Cortex of kidney (tissue), 1 donor: ENCODE data around the gene ATP5MG.
"Not testable (repeated sequence)": the region's sequence is repeated elsewhere in the genome, so short reads cannot be mapped to it uniquely, and the experiment has no call there.

Experiments used
- DNase-seq: peaks from one replicate; lab custom pipeline; 2025; lab: John Stamatoyannopoulos, UW

The ATP5MG gene, protein sequence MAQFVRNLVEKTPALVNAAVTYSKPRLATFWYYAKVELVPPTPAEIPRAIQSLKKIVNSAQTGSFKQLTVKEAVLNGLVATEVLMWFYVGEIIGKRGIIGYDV

DNA sequence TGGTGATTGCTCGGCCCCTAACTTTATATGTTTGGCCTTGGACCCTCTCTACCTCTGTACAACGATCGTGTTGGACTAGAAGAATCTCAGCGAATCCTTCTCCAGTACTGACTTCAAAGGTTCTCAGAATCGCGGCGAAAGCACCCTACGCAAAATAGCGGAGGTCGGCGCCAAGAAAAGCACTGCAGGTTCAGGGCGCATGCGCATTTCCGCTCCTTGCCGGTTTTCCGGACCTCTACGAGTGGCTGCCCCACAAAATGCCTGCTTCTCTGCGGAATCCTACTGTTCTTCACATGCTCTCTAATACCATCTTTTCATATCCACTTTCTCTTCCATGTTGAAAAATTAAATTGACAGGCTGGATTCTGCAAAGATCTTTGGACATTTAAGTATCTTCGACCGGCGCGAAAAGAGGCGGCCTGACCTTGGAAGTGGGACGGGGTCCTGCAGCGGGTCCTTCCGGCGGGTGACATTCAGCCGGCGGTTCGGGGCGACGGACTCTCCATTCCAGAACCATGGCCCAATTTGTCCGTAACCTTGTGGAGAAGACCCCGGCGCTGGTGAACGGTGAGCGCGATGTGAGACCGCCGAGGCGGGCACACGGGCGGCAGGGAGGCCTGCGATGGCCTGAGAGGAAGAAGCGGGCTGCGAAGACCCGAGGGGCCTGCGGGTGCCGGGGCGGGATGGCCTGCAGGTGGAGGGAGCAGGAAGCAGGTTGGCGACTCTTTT, at the start of gene ATP5MG:
TSS of gene ATP5MG (plus strand) at position 456 of the 729 bp plus-strand sequence. CDS start at position 516, 60 bp downstream.
- no peak for DNase-seq

DNA sequence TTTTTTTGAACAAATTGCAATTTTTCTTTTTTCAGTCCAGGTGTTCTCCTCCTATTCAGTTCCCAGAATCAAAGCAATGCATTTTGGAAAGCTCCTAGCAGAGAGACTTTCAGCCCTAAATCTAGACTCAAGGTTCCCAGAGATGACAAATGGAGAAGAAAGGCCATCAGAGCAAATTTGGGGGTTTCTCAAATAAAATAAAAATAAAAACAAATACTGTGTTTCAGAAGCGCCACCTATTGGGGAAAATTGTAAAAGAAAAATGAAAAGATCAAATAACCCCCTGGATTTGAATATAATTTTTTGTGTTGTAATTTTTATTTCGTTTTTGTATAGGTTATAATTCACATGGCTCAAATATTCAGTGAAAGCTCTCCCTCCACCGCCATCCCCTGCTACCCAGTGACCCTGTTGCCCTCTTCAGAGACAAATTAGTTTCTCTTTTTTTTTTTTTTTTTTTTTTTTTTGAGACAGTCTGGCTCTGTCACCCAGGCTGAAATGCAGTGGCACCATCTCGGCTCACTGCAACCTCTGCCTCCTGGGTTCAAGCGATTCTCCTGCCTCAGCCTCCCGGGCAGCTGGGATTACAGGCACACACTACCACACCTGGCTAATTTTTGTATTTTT, 48.2 kb upstream of the ATP5MG start:
- DNase-seq = no peak

DNA sequence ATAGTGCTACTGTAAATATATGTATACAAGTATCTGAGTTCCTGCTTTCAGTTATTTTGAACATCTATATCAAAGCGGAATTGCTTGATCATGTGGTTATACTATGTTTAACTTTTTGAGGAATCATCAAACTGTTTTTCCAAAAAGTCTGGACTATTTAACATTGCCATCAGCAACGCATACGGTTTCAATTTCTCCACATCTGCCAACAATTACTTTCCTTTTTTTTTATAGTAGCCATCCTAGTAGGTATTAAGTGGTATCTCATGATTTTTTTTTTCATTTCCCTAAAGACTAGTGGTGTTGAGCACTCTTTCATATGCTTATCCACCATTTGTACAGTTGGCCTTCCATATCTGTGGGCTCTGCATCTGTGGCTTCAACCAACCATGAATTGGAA, 43.3 kb upstream of the ATP5MG start:
- DNase-seq = no peak

DNA sequence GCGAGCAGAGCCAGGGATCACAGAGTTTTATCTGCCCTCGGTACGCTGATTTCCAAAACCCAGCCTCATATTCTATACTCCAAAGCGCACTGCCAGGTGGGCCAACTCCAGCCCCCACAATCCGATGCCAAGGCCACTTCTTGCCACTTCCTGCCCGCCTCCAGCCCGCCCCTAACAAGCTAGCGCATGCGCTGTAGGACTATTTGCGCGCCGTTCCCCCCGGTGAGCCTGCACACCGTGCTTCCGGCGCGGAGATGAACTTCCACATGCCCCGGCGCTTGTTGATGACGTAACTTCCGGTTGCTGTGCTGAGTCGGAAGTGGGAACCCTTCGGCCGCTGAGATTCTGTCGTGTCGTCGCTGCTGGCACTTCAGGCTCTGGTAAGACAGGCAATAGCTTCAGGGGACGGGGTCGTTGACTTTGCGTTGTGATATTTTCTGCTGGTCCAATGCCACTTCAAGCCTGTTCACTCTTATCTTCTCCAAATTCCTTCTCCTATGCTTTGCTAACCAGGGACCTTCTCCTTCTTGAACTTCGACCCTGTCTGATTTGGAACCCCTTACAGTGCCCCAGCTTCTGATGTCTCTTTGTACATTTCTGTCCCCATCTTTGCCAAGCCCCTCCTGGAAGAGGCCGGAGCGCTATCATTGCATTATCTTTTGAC, 42.0 kb upstream of the ATP5MG start, which contains the start of gene UBE4A:
TSS of gene UBE4A (plus strand) at position 306 of the 664 bp plus-strand sequence. CDS start 5,481 bp downstream, outside the sequence.
- no peak for DNase-seq

DNA sequence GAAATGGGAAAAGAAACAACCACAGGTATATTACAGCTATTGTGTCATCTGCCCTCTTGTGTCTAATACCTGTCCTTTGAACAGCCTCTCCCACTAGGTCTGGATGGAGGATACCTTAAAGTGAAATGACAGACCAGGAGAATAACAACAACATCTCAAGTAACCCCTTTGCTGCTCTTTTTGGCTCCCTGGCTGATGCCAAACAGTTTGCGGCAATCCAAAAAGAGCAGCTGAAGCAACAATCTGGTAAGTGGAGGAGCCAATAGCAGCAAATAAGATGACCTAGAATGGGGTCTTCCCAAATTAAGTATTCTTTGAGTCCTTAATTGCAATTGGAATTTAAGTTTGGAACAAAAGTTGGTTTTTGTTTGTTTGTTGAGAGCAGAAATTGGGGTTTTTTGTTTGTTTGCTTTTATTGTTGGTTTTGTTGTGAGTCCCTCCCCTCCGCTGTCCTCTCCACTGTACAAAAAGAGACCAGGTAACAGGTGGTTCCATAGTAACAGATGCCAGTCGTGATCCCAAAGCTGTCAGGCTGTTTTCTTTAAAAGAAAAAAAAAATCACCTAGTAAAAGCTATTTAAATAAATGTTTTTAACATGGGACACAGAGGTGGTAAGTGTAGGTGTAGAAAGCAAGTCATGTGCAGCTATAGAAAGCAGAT, 36.3 kb upstream of the ATP5MG start:
- DNase-seq = no peak

DNA sequence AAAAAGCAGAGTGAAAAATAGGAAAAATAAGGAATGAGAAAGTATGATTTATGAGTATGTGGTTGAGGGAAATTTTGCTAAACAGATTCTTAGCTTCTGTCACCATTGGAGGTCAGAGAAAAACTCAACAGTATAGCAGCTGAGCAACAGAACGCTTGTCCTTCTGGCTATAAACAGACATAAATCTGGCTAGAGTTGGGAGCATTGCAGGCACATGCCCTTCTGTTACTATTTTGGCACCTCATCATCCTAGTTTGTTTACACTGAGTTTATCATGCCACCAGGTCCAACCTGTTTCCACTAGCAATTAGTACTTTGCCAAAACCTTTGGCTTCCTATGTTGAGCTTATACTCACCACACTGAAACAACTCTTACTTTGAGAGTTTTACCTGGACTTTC, 35.1 kb upstream of the ATP5MG start:
- no peak for DNase-seq

DNA sequence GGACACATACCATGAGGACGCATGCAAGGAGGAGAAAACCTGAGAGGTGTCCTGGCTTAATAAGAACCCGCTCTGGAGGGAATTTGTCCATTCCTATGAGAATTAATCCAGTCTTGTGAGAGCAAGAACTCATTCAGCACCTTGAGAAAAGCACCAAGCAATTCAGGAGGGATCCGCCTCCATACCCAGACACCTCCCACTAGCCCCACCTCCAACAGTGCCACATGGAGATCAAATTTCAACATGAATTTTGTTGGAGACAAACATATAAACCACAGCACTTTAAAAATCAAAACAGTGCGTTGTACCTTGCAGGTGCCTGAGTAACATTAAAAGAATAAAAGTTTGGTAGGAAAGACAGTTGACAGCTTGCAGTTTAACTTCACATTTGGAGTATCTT, 30.6 kb upstream of the ATP5MG start:
- DNase-seq = no peak

DNA sequence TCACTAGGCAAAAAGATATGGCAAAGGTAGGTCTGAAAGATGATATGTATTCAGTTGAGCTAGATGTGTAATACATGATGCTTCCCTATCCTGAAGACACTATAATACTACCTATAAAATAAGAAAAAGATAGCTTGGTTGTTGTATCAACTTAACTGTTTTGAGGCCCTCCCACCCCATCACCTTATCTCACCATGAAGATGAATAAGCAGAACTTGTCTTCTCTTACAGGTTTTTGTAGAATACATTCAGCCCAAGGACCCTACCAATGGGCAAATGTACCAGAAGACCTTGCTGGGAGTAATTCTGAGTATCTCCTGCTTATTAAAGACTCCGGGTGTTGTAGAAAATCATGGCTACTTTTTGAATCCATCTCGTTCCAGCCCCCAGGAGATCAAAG, 28.1 kb upstream of the ATP5MG start:
- no peak for DNase-seq

DNA sequence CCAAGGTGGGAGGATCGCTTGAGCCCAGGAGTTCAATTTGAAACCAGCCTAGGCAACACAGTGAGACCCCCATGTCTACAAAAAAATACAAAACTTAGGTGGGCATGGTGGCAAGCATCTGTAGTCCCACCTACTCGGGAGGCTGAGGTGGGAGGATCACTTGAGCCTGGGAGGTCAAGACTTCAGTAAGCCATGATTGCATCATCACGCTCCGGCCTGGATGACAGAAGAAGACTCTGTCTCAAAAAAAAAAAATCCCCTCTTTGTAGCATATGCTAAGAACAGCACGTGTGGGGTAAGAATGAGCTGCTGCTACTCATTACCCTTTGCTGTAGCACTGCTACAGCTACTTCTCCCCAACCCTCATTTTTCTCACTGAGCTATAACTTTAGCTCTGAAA, 27.5 kb upstream of the ATP5MG start:
- DNase-seq = no peak

DNA sequence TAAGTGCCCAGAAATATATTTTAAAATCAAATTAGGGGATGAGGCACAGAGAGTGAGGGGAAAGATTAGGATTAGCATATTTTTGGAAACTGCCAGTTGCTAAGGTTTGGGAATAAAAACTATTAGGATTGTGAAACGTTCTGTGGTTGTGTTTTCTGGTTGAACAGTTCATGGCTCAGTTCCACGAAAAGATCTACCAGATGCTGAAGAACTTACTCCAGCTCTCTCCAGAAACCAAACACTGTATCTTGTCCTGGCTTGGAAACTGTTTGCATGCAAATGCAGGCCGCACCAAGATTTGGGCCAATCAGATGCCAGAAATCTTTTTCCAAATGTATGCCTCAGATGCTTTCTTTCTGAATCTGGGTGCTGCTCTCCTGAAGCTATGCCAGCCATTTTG, 26.7 kb upstream of the ATP5MG start:
- no peak for DNase-seq

DNA sequence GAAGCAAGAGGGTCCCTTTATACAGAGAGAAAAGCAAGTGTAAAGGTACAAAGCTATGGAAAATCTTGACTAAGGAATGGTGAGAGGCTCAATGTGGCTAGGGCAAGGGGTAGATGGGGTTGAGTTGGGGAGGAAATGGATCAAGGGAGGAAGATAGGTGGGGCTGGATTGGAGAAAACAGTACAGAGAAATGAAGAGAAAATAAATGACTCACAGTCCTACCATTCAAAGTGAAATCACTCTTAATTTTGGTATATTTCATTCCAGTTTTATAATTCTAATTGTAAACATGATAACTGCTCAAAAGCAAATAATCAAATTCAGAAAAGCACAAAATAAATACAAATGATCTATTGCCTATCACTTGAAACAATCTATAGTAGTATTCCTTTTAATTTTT, 25.4 kb upstream of the ATP5MG start:
- DNase-seq = no peak

DNA sequence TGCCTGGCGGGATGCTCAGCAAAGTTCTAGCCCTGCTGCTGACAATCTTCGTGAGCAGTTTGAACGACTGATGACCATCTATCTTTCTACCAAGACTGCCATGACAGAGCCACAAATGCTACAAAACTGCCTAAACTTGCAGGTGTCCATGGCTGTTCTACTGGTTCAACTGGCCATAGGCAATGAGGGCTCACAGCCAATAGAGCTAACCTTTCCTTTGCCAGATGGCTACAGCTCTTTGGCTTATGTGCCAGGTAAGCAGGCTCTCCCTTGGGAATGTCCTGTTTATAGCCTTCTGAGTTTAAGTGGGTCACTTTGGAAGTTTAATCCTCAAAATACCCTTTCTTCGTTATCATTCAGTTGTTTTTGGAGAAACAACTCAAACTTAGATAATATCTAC, 21.9 kb upstream of the ATP5MG start:
- DNase-seq = no peak

DNA sequence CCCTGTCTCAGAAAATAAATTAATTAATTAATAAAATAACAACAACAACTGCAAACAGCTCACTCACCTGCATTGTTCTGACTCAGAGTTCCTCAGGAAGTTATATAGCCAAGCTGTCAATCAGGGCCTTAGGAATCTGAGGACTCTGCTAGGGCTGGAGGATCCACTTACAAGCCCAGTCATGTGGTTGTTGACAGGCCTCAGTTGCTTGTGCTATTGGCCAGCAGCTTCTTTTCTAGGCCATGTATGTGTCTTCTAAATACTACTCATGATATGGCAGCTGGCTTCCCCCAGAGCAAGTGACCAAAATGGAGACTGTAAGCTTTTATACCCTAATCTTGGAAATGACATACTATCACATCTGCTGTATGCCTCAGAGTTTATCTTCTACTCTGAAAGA, 20.8 kb upstream of the ATP5MG start:
- DNase-seq = no peak

DNA sequence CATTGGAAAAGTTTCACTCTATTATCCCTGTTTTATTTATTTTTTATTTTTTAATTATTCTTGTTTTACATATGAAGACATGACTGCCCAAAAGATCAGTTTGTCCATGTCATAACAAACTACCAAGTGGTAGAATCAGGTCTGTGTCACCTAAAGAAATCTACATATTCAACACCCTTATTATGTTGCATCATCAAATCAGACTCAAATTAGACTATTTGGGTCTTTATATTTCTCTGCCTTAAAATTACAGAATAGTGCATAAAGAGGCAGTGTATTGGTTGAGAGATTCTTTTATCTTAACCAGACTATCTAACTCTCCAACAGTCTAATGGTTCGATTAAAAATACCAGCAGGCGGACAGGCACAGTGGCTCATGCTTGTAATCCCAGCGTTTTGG, 18.5 kb upstream of the ATP5MG start:
- DNase-seq = no peak

DNA sequence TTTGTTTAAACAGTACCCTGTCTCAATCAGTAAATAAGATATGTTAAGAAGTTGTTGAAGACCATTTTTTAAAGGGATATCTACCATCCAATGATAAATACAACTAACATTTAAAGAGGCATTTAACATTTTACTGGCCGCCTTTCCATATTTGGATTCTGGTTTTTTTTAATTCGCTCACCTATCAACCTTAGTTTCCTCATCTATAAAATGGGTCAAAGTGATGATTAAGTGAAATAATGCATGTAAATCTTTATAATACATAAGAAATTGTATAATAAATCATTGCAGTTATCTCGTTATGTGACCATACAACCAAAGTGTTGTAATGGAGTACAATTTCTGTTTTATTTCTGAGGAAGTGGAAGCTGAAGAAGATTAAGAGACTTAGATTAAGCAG, 17.7 kb upstream of the ATP5MG start:
- DNase-seq = no peak

DNA sequence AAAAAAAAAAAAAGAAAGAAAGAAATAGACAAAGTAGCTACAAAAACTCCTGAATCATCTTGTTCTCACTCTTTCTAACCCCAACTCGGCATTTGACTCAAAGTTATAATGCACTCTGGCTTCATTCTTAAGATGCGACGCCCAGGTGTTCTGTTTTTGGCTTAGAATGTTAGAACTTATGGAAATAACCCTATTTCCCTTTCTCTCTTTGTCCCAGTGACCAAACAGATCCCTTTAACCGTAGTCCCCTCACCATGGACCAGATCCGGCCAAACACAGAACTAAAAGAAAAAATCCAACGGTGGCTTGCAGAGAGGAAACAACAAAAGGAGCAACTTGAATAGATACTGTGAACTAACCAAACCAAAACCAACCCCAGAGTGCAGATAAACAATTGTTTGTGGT, 5.3 kb upstream of the ATP5MG start:
- no peak for DNase-seq

DNA sequence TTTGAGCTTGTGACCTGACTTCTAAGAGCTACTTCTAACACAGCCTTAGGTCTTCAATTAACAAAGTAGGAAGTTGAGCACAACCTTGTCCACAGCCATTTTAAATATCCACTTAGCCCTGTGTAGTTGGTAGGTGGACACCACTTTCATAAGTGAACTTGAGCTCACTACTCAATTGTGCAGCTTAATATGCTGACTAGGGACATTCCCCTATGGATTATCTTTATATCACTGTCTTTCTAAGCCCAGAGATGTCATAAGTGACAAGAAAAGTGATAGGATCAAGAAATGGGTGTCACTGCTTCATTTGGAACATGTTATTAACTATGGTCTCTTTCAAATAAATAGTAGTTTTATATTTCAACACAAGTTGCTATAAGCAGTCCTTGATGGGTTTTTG, 4.0 kb upstream of the ATP5MG start:
- no peak for DNase-seq

DNA sequence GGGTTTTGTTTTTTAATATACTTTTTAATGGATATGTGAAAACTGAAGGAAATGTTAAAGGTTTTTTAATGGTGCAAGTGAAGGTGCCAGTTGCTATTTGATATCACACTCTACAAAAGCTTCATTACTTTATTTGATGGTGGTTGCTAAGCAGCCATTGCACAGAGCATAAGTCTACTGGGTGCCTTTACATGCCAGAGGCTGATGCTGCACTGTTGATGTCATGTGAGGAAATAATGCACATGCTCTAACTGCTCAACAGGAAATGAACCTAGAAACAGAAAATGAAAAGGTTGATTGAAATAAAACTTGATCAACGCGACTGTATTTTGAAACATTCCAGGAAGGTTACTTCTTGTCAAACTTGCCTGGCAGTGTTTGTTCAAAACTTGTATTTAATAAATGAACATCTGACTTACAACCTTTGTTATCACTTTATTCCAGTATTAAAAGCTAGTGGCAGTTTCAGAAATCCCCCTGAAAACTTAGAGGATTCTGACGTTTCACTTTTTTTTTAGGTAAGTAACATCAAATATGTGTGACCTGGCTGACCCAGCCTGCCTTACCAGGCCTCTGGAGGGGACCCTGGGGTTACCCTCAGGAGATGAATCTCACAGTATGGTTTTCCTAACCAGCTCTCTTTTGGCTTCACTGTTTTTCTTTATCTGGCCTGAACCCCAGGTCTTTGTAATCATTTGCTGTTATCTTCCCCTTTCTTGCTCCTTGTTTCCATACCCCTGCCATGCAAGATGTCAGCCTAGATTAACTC, 2.4 kb upstream of the ATP5MG start:
- DNase-seq = no peak

DNA sequence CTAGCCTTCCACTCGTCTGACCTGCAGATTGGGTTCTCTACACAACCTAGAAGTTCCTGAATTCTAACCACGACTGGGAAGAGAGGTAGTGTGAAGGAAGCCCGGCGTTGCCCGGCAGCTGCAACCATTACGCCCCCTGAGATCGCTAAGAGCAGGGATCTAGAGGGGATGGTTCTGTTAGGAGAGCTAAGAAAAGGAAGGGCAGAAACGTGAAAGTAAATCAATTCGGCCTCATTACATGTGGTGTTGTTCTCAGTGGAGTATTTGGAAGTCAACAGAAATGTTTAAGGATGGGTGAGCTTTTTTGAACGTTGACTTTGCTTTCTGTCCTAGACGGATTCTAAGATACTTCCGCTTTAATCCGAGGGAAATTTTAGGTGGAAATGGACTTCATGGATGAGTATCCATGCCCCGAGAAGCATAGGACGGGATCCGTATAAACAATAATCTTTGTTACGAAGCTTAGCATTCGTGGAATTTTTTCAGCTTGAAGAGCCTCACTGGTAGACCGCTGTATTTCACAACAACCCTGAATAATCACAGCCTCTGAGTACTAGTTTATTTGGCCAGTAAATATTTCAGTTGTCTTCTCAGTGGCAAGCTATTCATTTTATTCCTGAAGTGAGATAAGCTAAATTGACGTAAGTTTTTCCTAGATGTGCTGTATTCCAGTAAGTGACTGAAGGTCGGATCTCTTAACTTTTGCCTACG, 629 bp downstream of the ATP5MG start:
- no peak for DNase-seq

DNA sequence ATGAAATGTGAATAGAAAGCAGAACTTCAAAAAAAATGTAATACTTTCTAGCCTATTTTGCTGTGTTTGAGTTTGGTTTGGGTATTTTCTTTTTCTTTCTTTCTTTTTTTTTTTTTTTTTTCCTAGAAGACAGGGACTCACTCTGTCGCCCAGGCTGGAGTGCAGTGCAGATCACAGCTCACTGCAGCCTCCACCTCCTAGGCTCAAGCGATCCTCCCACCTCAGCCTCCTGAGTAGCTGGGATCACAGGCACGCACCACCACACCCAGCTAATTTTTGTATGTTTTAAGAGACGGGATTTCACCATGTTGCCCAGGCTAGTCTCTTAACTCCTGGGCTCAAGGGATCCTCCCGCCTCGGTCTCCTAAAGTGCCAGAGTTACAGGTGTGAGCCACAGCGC, 1.2 kb downstream of the ATP5MG start:
- DNase-seq = not testable (repeated sequence)

DNA sequence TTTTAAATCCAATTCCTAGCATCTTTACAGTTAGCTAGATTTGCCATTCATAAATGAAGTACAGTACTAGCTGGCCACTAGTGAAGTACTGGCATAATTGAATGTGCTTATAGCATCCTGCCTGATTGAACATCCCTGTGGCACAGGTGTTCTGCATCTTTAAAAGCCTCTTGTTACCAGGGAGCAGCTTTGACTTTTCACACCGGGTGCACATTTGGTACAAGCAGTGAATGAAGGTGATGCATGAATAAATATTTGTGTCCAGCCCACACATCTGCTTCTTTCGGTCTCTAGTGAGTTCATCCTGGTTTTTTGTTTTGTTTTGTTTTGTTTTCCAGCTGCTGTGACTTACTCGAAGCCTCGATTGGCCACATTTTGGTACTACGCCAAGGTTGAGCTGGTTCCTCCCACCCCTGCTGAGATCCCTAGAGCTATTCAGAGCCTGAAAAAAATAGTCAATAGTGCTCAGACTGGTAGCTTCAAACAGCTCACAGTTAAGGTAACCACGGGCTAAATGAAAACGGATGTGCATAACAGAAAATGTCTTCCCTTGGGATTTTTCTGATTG, 5.3 kb downstream of the ATP5MG start:
- no peak for DNase-seq
